ENCODE measurements around the gene SLC25A44. TPM values are rescaled to one million over a fixed set of nuclear protein-coding genes. Genes with fewer than 3 reads are reported as not detected.

SLC25A44 gene
- total RNA-seq, 4 donors from 2014 or later, result 9.2 to 19.5 (median 18.5) TPM

GRCh38 chr1:156155756-156156510 lies 38.0 kb upstream of the SLC25A44 start:
- ATAC-seq (no peak), DNase-seq (no peak)
- Histone ChIP-seq H3K27me3 (no peaks in the 10 kb centered on the region), H3K4me3 (no peak overlapping the region), H3K36me3 (no peaks in the 10 kb centered on the region), H3K9me3 (no peaks in the 10 kb centered on the region), H3K27ac (no peak overlapping the region), H3K4me1 (peaks cover 10 to 14% of the 10 kb centered on the region in 2 donors)
- in situ Hi-C loops (cut with MboI; ENCODE audit: low sequenced_read_pairs in 4 of 4) (no loop called here), intact Hi-C loops (cut with DNase I; ENCODE audit: low total_unique reads) (no loop called here)
- TF ChIP-seq CTCF (IDR thresholded peaks at IDR 0.05 in 4 of 5, conservative IDR thresholded peaks at IDR 0.05 in 1 of 5), result no peak
- TF ChIP-seq POLR2A (IDR thresholded peaks at IDR 0.05), result no peak

GRCh38 chr1:156157506-156157905 lies 36.4 kb upstream of the SLC25A44 start:
- in situ Hi-C loops (cut with MboI; ENCODE audit: low sequenced_read_pairs in 4 of 4) (no loop called here), intact Hi-C loops (cut with DNase I; ENCODE audit: low total_unique reads) (no loop called here)
- Histone ChIP-seq H3K4me3 (no peak overlapping the region), H3K9me3 (no peaks in the 10 kb centered on the region), H3K27me3 (no peaks in the 10 kb centered on the region), H3K36me3 (no peaks in the 10 kb centered on the region), H3K4me1 (peaks cover 10 to 18% of the 10 kb centered on the region in 2 donors), H3K27ac (no peak overlapping the region)
- no peak for ATAC-seq
- TF ChIP-seq CTCF (IDR thresholded peaks at IDR 0.05 in 4 of 5, conservative IDR thresholded peaks at IDR 0.05 in 1 of 5) (no peak), POLR2A (IDR thresholded peaks at IDR 0.05) (no peak)
- no peak for DNase-seq

- in situ Hi-C loops (cut with MboI; ENCODE audit: low sequenced_read_pairs in 4 of 4) (no loop called here), intact Hi-C loops (cut with DNase I; ENCODE audit: low total_unique reads) (no loop called here)
- no peaks in the 10 kb centered on the region for H3K36me3 ChIP-seq
- ATAC-seq (no peak), DNase-seq (no peak)
- no peak overlapping the region for H3K27ac ChIP-seq
- no peak for TF ChIP-seq CTCF (IDR thresholded peaks at IDR 0.05 in 4 of 5, conservative IDR thresholded peaks at IDR 0.05 in 1 of 5)
- TF ChIP-seq POLR2A (IDR thresholded peaks at IDR 0.05), result no peak
- no peaks in the 10 kb centered on the region for H3K27me3 ChIP-seq
- no peak overlapping the region for H3K4me3 ChIP-seq
- no peaks in the 10 kb centered on the region for H3K9me3 ChIP-seq
- peaks cover 10 to 18% of the 10 kb centered on the region in 2 donors for H3K4me1 ChIP-seq
These were observed 35.9 kb upstream of the SLC25A44 start for GRCh38 chr1:156157966-156158365.

GRCh38 chr1:156160000-156160742 lies 33.7 kb upstream of the SLC25A44 start:
- no peaks in the 10 kb centered on the region for H3K9me3 ChIP-seq
- DNase-seq (peak; percentile 76 to 89), ATAC-seq (peak; percentile 85 to 90)
- H3K27ac ChIP-seq, result peak overlapping the region; percentile 93 to 97 (median 94)
- intact Hi-C loops (cut with DNase I; ENCODE audit: low total_unique reads) (loop anchor here (2.0 to 10.0 kb wide), 2 partner anchors 53 to 305 kb away; partner anchors contain the start of genes GON4L, PMF1 and SYT11), in situ Hi-C loops (cut with MboI; ENCODE audit: low sequenced_read_pairs in 4 of 4) (no loop called here)
- H3K4me3 ChIP-seq, result peak overlapping the region; percentile 56 to 80 (median 62)
- TF ChIP-seq POLR2A (IDR thresholded peaks at IDR 0.05), result peak in 1 of 2 donors; percentile 52
- TF ChIP-seq CTCF (IDR thresholded peaks at IDR 0.05 in 4 of 5, conservative IDR thresholded peaks at IDR 0.05 in 1 of 5), result no peak
- H3K36me3 ChIP-seq, result no peaks in the 10 kb centered on the region
- no peaks in the 10 kb centered on the region for H3K27me3 ChIP-seq
- H3K4me1 ChIP-seq, result peaks cover 10 to 18% of the 10 kb centered on the region in 2 donors

Measured in gastrocnemius medialis (tissue), 4 donors.